PC-9 (cell line): ENCODE measurements around the gene STARD13.

Experiments used
- CTCF ChIP-seq: fragments of 200-600 bp; sonication (generic); conservative IDR thresholded peaks from 2 replicates; pipeline ENCODE4 v1.6.1; 2017; ENCODE audit warnings: mixed run types, antibody characterized with exemption, mild to moderate bottlenecking, moderate library complexity
- EZH2 ChIP-seq: fragments of 200-600 bp; sonication (generic); IDR thresholded peaks from 2 replicates; pipeline ENCODE4 v1.8.0; 2017; ENCODE audit warnings: antibody characterized with exemption, low read depth

- TF ChIP-seq EZH2, result no peak
- no peak for TF ChIP-seq CTCF
These were observed 36.5 kb downstream of the STARD13 start for GRCh38 chr13:33249066-33249465.
